Naive thymus-derived CD4-positive, alpha-beta T cell (primary cell): ENCODE measurements around the gene SCN2B. TPM values are rescaled to one million over a fixed set of nuclear protein-coding genes. Genes with fewer than 3 reads are reported as not detected.

Experiments used
- ATAC-seq: fragments of 150-1000 bp; cut with Tn5 transposase; 2 replicates; pipeline ENCODE4 v1.10.0; 2021; ENCODE audit warnings: mild to moderate bottlenecking, moderate library complexity
- CTCF ChIA-PET: fragments of 350-600 bp; sonication (Branson Sonifier 250); formaldehyde crosslinking; loops from one replicate; lab custom pipeline; 2021; ENCODE audit warnings: antibody characterized with exemption; lab: Charles Lee
- POLR2A ChIA-PET: fragments of 350-600 bp; sonication (Branson Sonifier 250); formaldehyde crosslinking; loops from one replicate; lab custom pipeline; 2021; ENCODE audit warnings: antibody characterized with exemption, inconsistent platforms; lab: Charles Lee
- DNase-seq, 9 donors: peaks; one replicate each; pipeline versions ENCODE4 v3.0.0 to v3.0.0-alpha.2; 2020 to 2022; ENCODE audit warnings: mixed read lengths in 1 of 9
- H3K27ac ChIP-seq: one replicate; pipeline ENCODE4 v1.7.0; 2013; ENCODE audit warnings: mild to moderate bottlenecking, low read depth, low read length, moderate library complexity
- H3K27me3 ChIP-seq, 2 donors: one replicate each; pipeline ENCODE4 v1.7.0; 2013; ENCODE audit warnings: low read length in 2 of 2, mild to moderate bottlenecking in 2 of 2, moderate library complexity in 2 of 2; ENCODE audit not compliant: control insufficient read depth in 2 of 2, insufficient read depth in 2 of 2
- H3K36me3 ChIP-seq, 3 experiments: 1 replicate in 2 of 3; 2 replicates in 1 of 3; pipeline ENCODE4 v1.7.0; 2013; ENCODE audit warnings: low read length in 3 of 3, mild to moderate bottlenecking in 3 of 3, moderate library complexity in 1 of 3; ENCODE audit not compliant: insufficient read depth in 3 of 3, control insufficient read depth in 2 of 3
- H3K4me1 ChIP-seq, 2 donors: one replicate each; pipeline ENCODE4 v1.7.0; 2013; ENCODE audit warnings: low read length in 2 of 2, mild to moderate bottlenecking in 2 of 2, moderate library complexity in 1 of 2; ENCODE audit not compliant: control insufficient read depth in 2 of 2, insufficient read depth in 2 of 2
- H3K4me3 ChIP-seq: 2 replicates; pipeline ENCODE4 v1.7.0; 2013; ENCODE audit warnings: mild to moderate bottlenecking, low read length
- H3K9me3 ChIP-seq, 3 experiments: 1 replicate in 2 of 3; 2 replicates in 1 of 3; pipeline ENCODE4 v1.7.0; 2013; ENCODE audit warnings: low read length in 3 of 3; ENCODE audit not compliant: control insufficient read depth in 2 of 3
- H3K27ac Mint-ChIP-seq, 9 donors: one replicate each; pipeline ENCODE4 v1.8.0; 2020 to 2022; ENCODE audit warnings: mixed read lengths in 9 of 9, mild to moderate bottlenecking in 8 of 9, moderate library complexity in 5 of 9, inconsistent platforms in 2 of 9
- H3K27me3 Mint-ChIP-seq, 5 donors: one replicate each; pipeline ENCODE4 v1.8.0; 2021 to 2022; ENCODE audit warnings: mixed read lengths in 5 of 5, mild to moderate bottlenecking in 1 of 5
- H3K36me3 Mint-ChIP-seq, 5 donors: one replicate each; pipeline ENCODE4 v1.8.0; 2020 to 2022; ENCODE audit warnings: mixed read lengths in 5 of 5, mild to moderate bottlenecking in 3 of 5, inconsistent platforms in 1 of 5
- H3K4me1 Mint-ChIP-seq, 7 donors: one replicate each; pipeline ENCODE4 v1.8.0; 2020 to 2022; ENCODE audit warnings: mixed read lengths in 7 of 7, mild to moderate bottlenecking in 3 of 7, inconsistent platforms in 1 of 7
- H3K4me3 Mint-ChIP-seq, 10 donors: one replicate each; pipeline ENCODE4 v1.8.0; 2020 to 2022; ENCODE audit warnings: mild to moderate bottlenecking in 10 of 10, mixed read lengths in 10 of 10, moderate library complexity in 6 of 10, inconsistent platforms in 2 of 10
- H3K9me3 Mint-ChIP-seq, 11 donors: one replicate each; pipeline ENCODE4 v1.8.0; 2020 to 2022; ENCODE audit warnings: mixed read lengths in 11 of 11, mild to moderate bottlenecking in 4 of 11, inconsistent platforms in 1 of 11, moderate library complexity in 1 of 11
- intact Hi-C, 2 donors: fragments of 100-400 bp; cut with micrococcal nuclease; formaldehyde crosslinking; loops; one replicate each; pipeline ENCODE4 v1.15.1; 2023
- polyA plus RNA-seq, 2 donors: library from polyadenylated mRNA; unstranded; fragments of 300-500 nt; fragmentation: Illumina TruSeq; gene quantifications; one replicate each; pipeline ENCODE4 v1.2.3, GENCODE V29; 2021
- total RNA-seq, 6 experiments: library from RNA in 5 of 6; stranded (reverse) in 5 of 6; gene quantifications; 1 replicate in 5 of 6; 2 replicates in 1 of 6; pipeline ENCODE4 v1.2.3 and lab custom pipeline; 2021 to 2026

The SCN2B gene
- total and polyA plus RNA-seq, 7 experiments from 2014 or later = not detected

DNA sequence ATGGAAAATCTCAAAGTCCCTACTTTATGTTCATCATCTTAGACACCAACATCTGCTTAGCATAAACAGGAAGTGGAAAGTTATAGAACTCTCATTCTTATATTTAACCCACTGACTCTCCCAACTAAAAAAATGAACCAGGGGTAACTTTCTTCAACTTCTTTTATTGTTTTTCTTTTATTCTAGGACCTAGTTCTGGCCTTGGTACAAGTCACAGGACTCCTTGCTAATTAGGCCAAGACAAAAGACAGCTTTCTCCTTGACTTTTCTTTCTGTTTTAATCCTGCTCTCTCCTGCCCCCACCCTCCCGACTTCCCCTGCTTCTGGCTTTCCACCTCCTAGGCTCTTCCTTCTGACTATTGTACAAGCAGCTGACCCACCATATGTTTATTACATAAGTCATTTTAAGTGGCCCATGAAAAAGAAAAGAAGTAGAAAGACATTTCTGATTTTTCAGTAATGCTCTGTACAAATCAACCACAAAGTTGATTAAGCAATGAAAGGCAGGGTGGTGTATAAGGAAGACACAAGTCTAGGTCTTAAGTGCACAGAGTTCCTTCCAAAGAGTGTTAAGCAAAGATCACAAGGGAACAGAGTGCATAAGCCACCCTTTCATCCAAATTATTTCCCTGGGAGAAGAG lies 30.1 kb upstream of the SCN2B start:
- Mint-ChIP-seq H3K36me3 (peaks cover 16 to 52% (median 35%) of the 10 kb centered on the region in 5 donors), H3K9me3 (peaks cover 0 to 5% (median 0%) of the 10 kb centered on the region in 11 donors), H3K4me1 (peaks cover 5 to 49% (median 13%) of the 10 kb centered on the region in 7 donors), H3K27me3 (no peaks in the 10 kb centered on the region), H3K4me3 (peak overlapping the region; percentile 20 to 82 (median 54)), H3K27ac (peak overlapping the region in 8 of 9 donors; percentile 61 to 94 (median 88))
- peaks cover 3 to 35% (median 9%) of the 10 kb centered on the region in 3 experiments for H3K36me3 ChIP-seq
- no peaks in the 10 kb centered on the region for H3K27me3 ChIP-seq
- ChIA-PET CTCF (no interaction called here), POLR2A (interaction anchor here (0.5 to 2.0 kb wide), 5 partner anchors 9 to 576 kb away, joined by 3 to 14 read pairs (median 3); partner anchors contain the start of gene MPZL3)
- no peak overlapping the region for H3K4me3 ChIP-seq
- peak; percentile 46 for ATAC-seq
- DNase-seq = peak in 1 of 9 donors; percentile 20
- H3K4me1 ChIP-seq = peaks cover 38 to 45% of the 10 kb centered on the region in 2 donors
- H3K9me3 ChIP-seq = no peaks in the 10 kb centered on the region
- intact Hi-C loops = loop anchor here (1.0 kb wide), 3 partner anchors 9 to 18 kb away; no protein-coding TSS in a partner anchor
- peak overlapping the region; percentile 44 for H3K27ac ChIP-seq

DNA sequence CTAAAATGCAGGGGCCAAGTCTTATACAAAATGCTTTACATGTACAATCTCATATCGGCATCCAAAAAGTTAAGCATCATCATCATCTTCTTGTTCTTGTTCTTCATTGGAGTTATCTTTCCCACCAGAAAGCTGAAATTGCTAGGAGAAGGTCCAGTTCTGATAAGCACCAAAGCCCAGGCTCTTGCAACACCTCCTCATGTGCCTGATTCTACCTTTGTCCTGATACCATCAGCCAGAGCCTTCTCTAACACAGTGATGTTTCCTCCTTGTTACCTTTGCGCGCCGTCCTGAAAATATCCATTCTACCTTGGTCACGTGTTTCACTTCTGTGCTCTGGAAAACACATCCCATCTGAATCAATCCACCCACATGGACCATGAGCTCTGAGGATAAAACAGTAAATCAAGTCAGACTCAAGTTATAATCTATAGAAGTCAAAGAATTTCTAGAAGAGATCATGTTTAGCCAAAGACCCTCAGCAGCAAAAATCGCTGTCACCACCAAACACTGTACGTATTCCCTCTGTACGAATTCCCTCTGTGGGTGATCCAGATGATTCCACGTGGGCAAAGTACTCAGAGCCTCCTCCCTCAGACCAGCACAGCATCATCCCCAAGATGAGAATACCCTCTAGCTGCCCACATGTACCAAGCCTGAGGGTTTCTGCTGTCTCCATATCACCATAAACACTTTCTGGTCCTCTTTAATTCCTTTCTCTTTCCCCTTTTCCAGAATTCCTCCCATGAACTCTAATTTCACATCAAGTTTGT lies 29.4 kb upstream of the SCN2B start:
- ATAC-seq = no peak
- peaks cover 0 to 28% (median 4%) of the 10 kb centered on the region in 3 experiments for H3K36me3 ChIP-seq
- intact Hi-C loops = loop anchor here (1.0 kb wide), 3 partner anchors 10 to 19 kb away; no protein-coding TSS in a partner anchor
- ChIA-PET CTCF (interaction anchor here (0.6 to 1.7 kb wide), 4 partner anchors 9 to 90 kb away, joined by 3 to 6 read pairs (median 3); no protein-coding TSS in a partner anchor), POLR2A (interaction anchor here (0.5 to 2.0 kb wide), 7 partner anchors 10 to 245 kb away, joined by 3 to 14 read pairs (median 4); partner anchors contain the start of gene MPZL3)
- peaks cover 0 to 5% (median 0%) of the 10 kb centered on the region in 11 donors for H3K9me3 Mint-ChIP-seq
- H3K36me3 Mint-ChIP-seq = peaks cover 13 to 46% (median 30%) of the 10 kb centered on the region in 5 donors
- no peaks in the 10 kb centered on the region for H3K9me3 ChIP-seq
- peaks cover 43 to 52% of the 10 kb centered on the region in 2 donors for H3K4me1 ChIP-seq
- peak overlapping the region in 9 of 10 donors; percentile 20 to 82 (median 54) for H3K4me3 Mint-ChIP-seq
- H3K27me3 Mint-ChIP-seq = no peaks in the 10 kb centered on the region
- DNase-seq = no peak
- H3K27me3 ChIP-seq = no peaks in the 10 kb centered on the region
- H3K27ac Mint-ChIP-seq = peak overlapping the region in 8 of 9 donors; percentile 61 to 94 (median 88)
- H3K27ac ChIP-seq = peak overlapping the region; percentile 44
- H3K4me1 Mint-ChIP-seq = peaks cover 5 to 45% (median 13%) of the 10 kb centered on the region in 7 donors
- no peak overlapping the region for H3K4me3 ChIP-seq

DNA sequence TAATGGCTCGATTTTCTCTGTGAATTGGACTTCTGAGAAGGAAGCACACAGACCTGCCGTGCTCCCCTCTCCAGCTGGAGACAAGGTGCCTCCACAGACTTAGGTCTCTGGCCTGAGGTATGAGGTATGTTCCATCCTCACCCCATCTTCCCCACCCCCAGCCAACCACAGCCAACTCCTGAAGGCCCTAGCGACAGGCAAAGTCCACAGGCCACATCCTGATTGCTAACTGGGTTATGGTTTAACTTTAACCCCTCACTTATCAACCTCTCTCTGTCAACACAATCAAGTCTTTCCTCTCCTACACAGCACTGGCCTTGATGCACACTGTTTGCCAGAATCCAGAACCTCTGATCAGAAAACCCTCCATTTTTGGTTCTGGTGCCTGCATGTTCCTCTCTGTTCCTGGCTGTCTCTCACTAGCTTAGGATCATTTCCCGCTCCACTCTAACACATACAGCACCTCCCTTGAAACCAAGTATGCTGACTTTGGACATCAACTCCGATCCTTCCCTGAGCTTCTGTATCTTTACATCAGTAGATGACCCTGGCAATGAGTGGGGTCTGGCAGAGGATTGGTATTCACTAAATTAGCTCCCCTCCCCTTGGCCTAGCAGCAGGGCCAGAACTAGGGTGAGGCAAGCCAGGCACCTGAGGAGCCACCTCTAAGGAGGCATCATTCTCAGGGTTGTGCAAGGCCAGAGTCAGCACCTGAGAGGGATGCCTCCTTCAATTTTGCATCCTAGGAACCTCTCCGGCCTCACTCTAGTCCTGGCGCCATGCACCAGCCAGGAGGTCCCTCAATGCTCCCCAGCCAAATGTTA lies 26.4 kb upstream of the SCN2B start:
- DNase-seq = peak in 6 of 9 donors; percentile 26 to 67 (median 42)
- Histone ChIP-seq H3K4me3 (peak overlapping the region; percentile 19), H3K27me3 (no peaks in the 10 kb centered on the region), H3K9me3 (no peaks in the 10 kb centered on the region), H3K4me1 (peaks cover 50 to 74% of the 10 kb centered on the region in 2 donors), H3K27ac (peak overlapping the region; percentile 9), H3K36me3 (peaks cover 0 to 25% (median 0%) of the 10 kb centered on the region in 3 experiments)
- Mint-ChIP-seq H3K9me3 (peaks cover 0 to 5% (median 0%) of the 10 kb centered on the region in 11 donors), H3K27ac (no peak overlapping the region), H3K36me3 (peaks cover 10 to 34% (median 22%) of the 10 kb centered on the region in 5 donors), H3K27me3 (no peaks in the 10 kb centered on the region), H3K4me1 (peaks cover 7 to 38% (median 15%) of the 10 kb centered on the region in 7 donors), H3K4me3 (no peak overlapping the region)
- ChIA-PET CTCF (interaction anchor here (0.7 to 1.8 kb wide), 7 partner anchors 12 to 88 kb away, joined by 3 to 8 read pairs (median 6); no protein-coding TSS in a partner anchor), POLR2A (interaction anchor here (0.6 to 2.2 kb wide), 13 partner anchors 14 to 160 kb away, joined by 3 to 21 read pairs (median 4); partner anchors contain the start of genes CD3E and JAML)
- intact Hi-C loops = loop anchor here (1.0 to 5.0 kb wide), 5 partner anchors 14 to 194 kb away; partner anchors contain the start of genes CD3D (in 1 of the 2) and JAML (in 1 of the 2)
- peak; percentile 58 for ATAC-seq

DNA sequence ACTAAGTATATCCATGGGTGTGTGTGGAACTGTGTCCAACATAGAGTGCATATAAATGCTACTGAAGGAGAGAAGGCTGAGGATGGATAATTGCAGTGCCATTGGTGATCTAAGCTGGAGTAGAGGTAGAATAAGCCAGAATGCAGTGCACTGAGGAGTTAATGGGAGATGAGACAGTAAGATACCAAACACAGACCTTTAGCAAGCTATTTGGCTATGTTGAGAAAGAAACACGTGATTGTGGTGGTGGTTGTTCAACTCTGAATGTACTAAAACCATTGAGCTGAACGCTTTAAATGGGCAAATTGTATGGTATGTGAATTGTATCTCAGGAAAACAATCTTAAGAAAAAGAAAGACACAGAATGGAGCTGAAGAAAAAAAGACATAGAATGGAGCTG lies 25.5 kb upstream of the SCN2B start:
- Histone ChIP-seq H3K9me3 (no peaks in the 10 kb centered on the region), H3K27ac (no peak overlapping the region), H3K27me3 (no peaks in the 10 kb centered on the region), H3K36me3 (peaks cover 0 to 30% (median 7%) of the 10 kb centered on the region in 3 experiments), H3K4me1 (peaks cover 46 to 69% of the 10 kb centered on the region in 2 donors), H3K4me3 (peak overlapping the region; percentile 19)
- ATAC-seq (no peak), DNase-seq (no peak)
- ChIA-PET POLR2A (interaction anchor here (0.8 to 2.2 kb wide), 9 partner anchors 15 to 160 kb away, joined by 3 to 21 read pairs (median 5); partner anchors contain the start of genes CD3E and JAML), CTCF (interaction anchor here (0.7 to 1.8 kb wide), 8 partner anchors 13 to 89 kb away, joined by 3 to 8 read pairs (median 6); no protein-coding TSS in a partner anchor)
- Mint-ChIP-seq H3K4me3 (no peak overlapping the region), H3K27ac (no peak overlapping the region), H3K27me3 (no peaks in the 10 kb centered on the region), H3K9me3 (peaks cover 0 to 5% (median 0%) of the 10 kb centered on the region in 11 donors), H3K36me3 (peaks cover 8 to 27% (median 21%) of the 10 kb centered on the region in 5 donors), H3K4me1 (peaks cover 5 to 33% (median 12%) of the 10 kb centered on the region in 7 donors)
- intact Hi-C loops = loop anchor here (1.0 to 5.0 kb wide), 7 partner anchors 15 to 195 kb away; partner anchors contain the start of genes CD3D (in 1 of the 2), JAML (in 1 of the 2) and MPZL3 (in 1 of the 2)

DNA sequence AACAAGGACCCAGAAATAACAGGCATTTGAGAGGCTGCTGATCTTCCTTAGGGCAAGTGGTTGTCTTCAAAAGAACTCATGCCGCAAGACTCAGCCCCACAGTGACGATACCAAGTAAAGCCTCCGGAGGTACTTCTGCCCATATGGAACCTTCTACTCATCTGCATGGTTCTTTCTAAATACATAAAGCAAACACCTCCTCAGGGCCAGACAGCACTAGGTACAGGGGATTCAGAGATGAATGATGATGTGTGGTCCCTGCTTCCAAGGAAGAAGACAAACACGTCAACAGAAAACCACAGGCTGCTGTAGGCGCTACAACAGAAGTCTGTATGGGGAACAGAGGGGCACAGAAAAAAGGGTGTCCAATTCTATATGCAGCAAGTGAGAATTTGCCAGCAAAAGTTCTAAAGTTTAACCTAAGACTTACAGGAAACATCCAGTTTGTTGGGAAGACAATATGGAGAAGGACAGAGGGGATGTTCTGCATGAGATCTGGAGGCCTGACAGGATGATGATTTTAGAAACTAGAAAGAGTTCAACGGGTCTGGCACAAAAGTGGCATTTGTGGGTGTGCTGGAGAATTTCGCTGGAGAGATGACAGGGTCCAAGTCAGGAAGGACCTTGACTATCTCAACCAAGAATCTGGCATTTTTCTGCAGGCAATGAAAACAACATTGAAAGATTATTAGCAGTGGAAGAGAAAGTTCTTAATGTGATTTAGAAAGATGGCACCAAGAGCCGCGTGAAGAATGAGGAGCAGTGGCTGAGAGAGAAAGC lies 24.7 kb upstream of the SCN2B start:
- ATAC-seq (peak; percentile 75), DNase-seq (peak in 5 of 9 donors; percentile 39 to 59 (median 45))
- H3K4me3 ChIP-seq = no peak overlapping the region
- Mint-ChIP-seq H3K4me3 (peak overlapping the region in 1 of 10 donors; percentile 8), H3K4me1 (peaks cover 5 to 24% (median 12%) of the 10 kb centered on the region in 7 donors), H3K27me3 (no peaks in the 10 kb centered on the region), H3K36me3 (peaks cover 5 to 26% (median 14%) of the 10 kb centered on the region in 5 donors), H3K9me3 (peaks cover 0 to 3% (median 0%) of the 10 kb centered on the region in 11 donors), H3K27ac (no peak overlapping the region)
- peaks cover 37 to 61% of the 10 kb centered on the region in 2 donors for H3K4me1 ChIP-seq
- intact Hi-C loops = loop anchor here in 1 of 2 donors (1.0 to 5.0 kb wide), 3 partner anchors 40 to 196 kb away; partner anchors contain the start of gene MPZL3
- no peaks in the 10 kb centered on the region for H3K9me3 ChIP-seq
- POLR2A ChIA-PET = interaction anchor here (1.6 to 2.2 kb wide), 2 partner anchors 24 to 147 kb away, joined by 8 to 21 read pairs; partner anchors contain the start of gene JAML
- H3K27me3 ChIP-seq = no peaks in the 10 kb centered on the region
- CTCF ChIA-PET = interaction anchor here (0.9 to 3.8 kb wide), 3 partner anchors 18 to 91 kb away, joined by 6 to 56 read pairs (median 7); no protein-coding TSS in a partner anchor
- H3K27ac ChIP-seq = no peak overlapping the region
- peaks cover 0 to 38% (median 9%) of the 10 kb centered on the region in 3 experiments for H3K36me3 ChIP-seq
